HG02798 (cell line): ENCODE data around the gene NOP58.
"Not testable (repeated sequence)": the region's sequence is repeated elsewhere in the genome, so short reads cannot be mapped to it uniquely, and the experiment has no call there.

ENCODE experiments used
- ATAC-seq: cut with Tn5 transposase; IDR thresholded peaks from one replicate; pipeline ENCODE4 v1.9.1; 2021; ENCODE audit warnings: mild to moderate bottlenecking; ENCODE audit not compliant: unreplicated experiment, poor library complexity

Gene NOP58

GRCh38 chr2:202265467-202266277 lies at the start of gene NOP58:
TSS of gene NOP58 (plus strand) at chr2:202265763. CDS start at chr2:202265942, 179 bp downstream.
- ATAC-seq, result peak; percentile 90

GRCh38 chr2:202221873-202222272 lies 43.7 kb upstream of the NOP58 start:
- ATAC-seq, result no peak

- ATAC-seq, result peak; percentile 39
These were observed 27.8 kb upstream of the NOP58 start for GRCh38 chr2:202237787-202238233.

- ATAC-seq, result peak; percentile 97
These were observed 27.0 kb upstream of the NOP58 start, which contains the start of gene SUMO1 for GRCh38 chr2:202238234-202239197. TSS of gene SUMO1 (minus strand) at chr2:202238597. CDS start at chr2:202238451, 146 bp downstream.

GRCh38 chr2:202247710-202248109 lies 17.9 kb upstream of the NOP58 start:
- not testable (repeated sequence) for ATAC-seq

GRCh38 chr2:202249521-202250253 lies 15.9 kb upstream of the NOP58 start:
- ATAC-seq, result no peak

- ATAC-seq, result no peak
These were observed 14.1 kb upstream of the NOP58 start for GRCh38 chr2:202251494-202251893.

- no peak for ATAC-seq
These were observed 4.0 kb upstream of the NOP58 start for GRCh38 chr2:202261531-202261930.

- no peak for ATAC-seq
These were observed 1.9 kb downstream of the NOP58 start for GRCh38 chr2:202267495-202267894.

- ATAC-seq, result no peak
These were observed 4.0 kb downstream of the NOP58 start for GRCh38 chr2:202269585-202269984.

GRCh38 chr2:202270487-202270886 lies 4.9 kb downstream of the NOP58 start:
- ATAC-seq, result peak; percentile 31

GRCh38 chr2:202276078-202276720 lies 10.6 kb downstream of the NOP58 start:
- ATAC-seq, result not testable (repeated sequence)

GRCh38 chr2:202278036-202278760 lies 12.6 kb downstream of the NOP58 start:
- peak; percentile 71 for ATAC-seq

GRCh38 chr2:202278944-202279343 lies 13.4 kb downstream of the NOP58 start:
- ATAC-seq, result no peak

GRCh38 chr2:202286595-202286994 lies 21.0 kb downstream of the NOP58 start:
- no peak for ATAC-seq

- ATAC-seq, result no peak
These were observed 24.0 kb downstream of the NOP58 start for GRCh38 chr2:202289394-202290204.

GRCh38 chr2:202290316-202290715 lies 24.8 kb downstream of the NOP58 start:
- ATAC-seq, result no peak

GRCh38 chr2:202290970-202291369 lies 25.4 kb downstream of the NOP58 start:
- no peak for ATAC-seq
